ENCODE results near the gene KRTAP5-8. TPM values are rescaled to one million over a fixed set of nuclear protein-coding genes. Genes with fewer than 3 reads are reported as not detected.
"Not testable (repeated sequence)": the region's sequence is repeated elsewhere in the genome, so short reads cannot be mapped to it uniquely, and the experiment has no call there.

Gene KRTAP5-8
- polyA plus RNA-seq, 3 donors = 0.23 to 1.1 (median 0.23) TPM

- no peak for DNase-seq (ENCODE audit: extremely low read depth in 1 of 11, low read depth in 9 of 11, low spot score in 4 of 11)
Observed at GRCh38 chr11:71539017-71539416, 1.2 kb downstream of the KRTAP5-8 start.

GRCh38 chr11:71539971-71540370 is 2.1 kb downstream of the KRTAP5-8 start:
- DNase-seq (ENCODE audit: extremely low read depth in 1 of 11, low read depth in 9 of 11, low spot score in 4 of 11) = not testable (repeated sequence)

- DNase-seq (ENCODE audit: extremely low read depth in 1 of 11, low read depth in 9 of 11, low spot score in 4 of 11) = not testable (repeated sequence)
Observed at GRCh38 chr11:71540521-71541304, 2.9 kb downstream of the KRTAP5-8 start.

- no peak for DNase-seq (ENCODE audit: extremely low read depth in 1 of 11, low read depth in 9 of 11, low spot score in 4 of 11)
Observed at GRCh38 chr11:71542382-71542781, 4.6 kb downstream of the KRTAP5-8 start.

- DNase-seq (ENCODE audit: extremely low read depth in 1 of 11, low read depth in 9 of 11, low spot score in 4 of 11) = no peak
Observed at GRCh38 chr11:71542879-71543777, 5.3 kb downstream of the KRTAP5-8 start.

- DNase-seq (ENCODE audit: extremely low read depth in 1 of 11, low read depth in 9 of 11, low spot score in 4 of 11) = no peak
Observed at GRCh38 chr11:71543866-71544265, 6.0 kb downstream of the KRTAP5-8 start.

- DNase-seq (ENCODE audit: extremely low read depth in 1 of 11, low read depth in 9 of 11, low spot score in 4 of 11) = no peak
Observed at GRCh38 chr11:71544525-71545214, 6.8 kb downstream of the KRTAP5-8 start.

GRCh38 chr11:71545405-71545966 is 7.7 kb downstream of the KRTAP5-8 start:
- DNase-seq (ENCODE audit: extremely low read depth in 1 of 11, low read depth in 9 of 11, low spot score in 4 of 11) = no peak

- DNase-seq (ENCODE audit: extremely low read depth in 1 of 11, low read depth in 9 of 11, low spot score in 4 of 11) = no peak
Observed at GRCh38 chr11:71548120-71548519, 10.3 kb downstream of the KRTAP5-8 start, which contains the start of gene KRTAP5-9. KRTAP5-9 (plus strand) TSS chr11:71548420; CDS start chr11:71548658, 238 bp downstream.

- no peak for DNase-seq (ENCODE audit: extremely low read depth in 1 of 11, low read depth in 9 of 11, low spot score in 4 of 11)
Observed at GRCh38 chr11:71548716-71549151, 10.9 kb downstream of the KRTAP5-8 start.

GRCh38 chr11:71551711-71552110 is 13.9 kb downstream of the KRTAP5-8 start:
- no peak for DNase-seq (ENCODE audit: extremely low read depth in 1 of 11, low read depth in 9 of 11, low spot score in 4 of 11)

GRCh38 chr11:71554996-71555395 is 17.2 kb downstream of the KRTAP5-8 start:
- DNase-seq (ENCODE audit: extremely low read depth in 1 of 11, low read depth in 9 of 11, low spot score in 4 of 11) = no peak

GRCh38 chr11:71555508-71555907 is 17.7 kb downstream of the KRTAP5-8 start:
- DNase-seq (ENCODE audit: extremely low read depth in 1 of 11, low read depth in 9 of 11, low spot score in 4 of 11) = no peak

- no peak for DNase-seq (ENCODE audit: extremely low read depth in 1 of 11, low read depth in 9 of 11, low spot score in 4 of 11)
Observed at GRCh38 chr11:71556018-71556417, 18.2 kb downstream of the KRTAP5-8 start.

- no peak for DNase-seq (ENCODE audit: extremely low read depth in 1 of 11, low read depth in 9 of 11, low spot score in 4 of 11)
Observed at GRCh38 chr11:71557257-71557656, 19.4 kb downstream of the KRTAP5-8 start.

GRCh38 chr11:71558996-71559395 is 21.2 kb downstream of the KRTAP5-8 start:
- DNase-seq (ENCODE audit: extremely low read depth in 1 of 11, low read depth in 9 of 11, low spot score in 4 of 11) = no peak

- no peak for DNase-seq (ENCODE audit: extremely low read depth in 1 of 11, low read depth in 9 of 11, low spot score in 4 of 11)
Observed at GRCh38 chr11:71562120-71562519, 24.3 kb downstream of the KRTAP5-8 start.

GRCh38 chr11:71563406-71563805 is 25.6 kb downstream of the KRTAP5-8 start:
- no peak for DNase-seq (ENCODE audit: extremely low read depth in 1 of 11, low read depth in 9 of 11, low spot score in 4 of 11)

- DNase-seq (ENCODE audit: extremely low read depth in 1 of 11, low read depth in 9 of 11, low spot score in 4 of 11) = no peak
Observed at GRCh38 chr11:71564430-71564829, 26.6 kb downstream of the KRTAP5-8 start.
